GM12892 (cell line): Measurements from ENCODE around the gene MAP3K2.

Experiments
- POLR2A ChIP-seq: IDR thresholded peaks from 2 replicates; pipeline ENCODE4 v1.6.1; 2011; ENCODE audit warnings: low read depth, low read length, control low read depth
- POLR2AphosphoS5 ChIP-seq: IDR thresholded peaks from 2 replicates; pipeline ENCODE4 v1.6.1; 2011; ENCODE audit warnings: low read depth, low read length, control low read depth
- TAF1 ChIP-seq: IDR thresholded peaks from 2 replicates; pipeline ENCODE4 v1.6.1; 2011; ENCODE audit warnings: low read depth, mild to moderate bottlenecking, control low read depth, low read length, borderline replicate concordance

- TF ChIP-seq POLR2AphosphoS5 (no peak), POLR2A (no peak), TAF1 (no peak)
These were observed 78.3 kb downstream of the MAP3K2 start for GRCh38 chr2:127309468-127309867.
